Osteoblast (primary cell): ENCODE results near the gene CSNK2B. TPM values are rescaled to one million over a fixed set of nuclear protein-coding genes. Genes with fewer than 3 reads are reported as not detected.

Experiments
- DNase-seq: peaks from one replicate; pipeline ENCODE4 v3.0.0; 2011; ENCODE audit warnings: low spot score, mixed read lengths; ENCODE audit not compliant: insufficient read length; ENCODE audit errors: missing footprints
- H2AFZ ChIP-seq: 2 replicates; pipeline ENCODE4 v1.6.0; 2011; ENCODE audit warnings: mild to moderate bottlenecking, low read length
- H3K27ac ChIP-seq: 2 replicates; pipeline ENCODE4 v1.5.1; 2011; ENCODE audit warnings: mild to moderate bottlenecking, low read depth, low read length, moderate library complexity
- H3K27me3 ChIP-seq: 2 replicates; pipeline ENCODE4 v1.6.0; 2012; ENCODE audit warnings: mild to moderate bottlenecking, control low read depth, inconsistent platforms, low read length, moderate library complexity; ENCODE audit not compliant: insufficient read depth
- H3K36me3 ChIP-seq: 2 replicates; pipeline ENCODE4 v1.5.1; 2011; ENCODE audit warnings: mild to moderate bottlenecking, low read length, control low read depth, moderate library complexity; ENCODE audit not compliant: insufficient read depth
- H3K4me1 ChIP-seq: 2 replicates; pipeline ENCODE4 v1.5.1; 2011; ENCODE audit warnings: mild to moderate bottlenecking, low read length, control low read depth, moderate library complexity; ENCODE audit not compliant: insufficient read depth
- H3K4me2 ChIP-seq: 2 replicates; pipeline ENCODE4 v1.6.0; 2011; ENCODE audit warnings: mild to moderate bottlenecking, low read length; ENCODE audit not compliant: insufficient read depth
- H3K4me3 ChIP-seq: fragments of 200-600 bp; sonication (generic); 3 replicates; pipeline ENCODE4 v1.5.1; 2012; ENCODE audit warnings: mild to moderate bottlenecking, low read length, inconsistent platforms; ENCODE audit not compliant: insufficient read depth
- H3K79me2 ChIP-seq: 2 replicates; pipeline ENCODE4 v1.6.0; 2012; ENCODE audit warnings: mild to moderate bottlenecking, low read length, control low read depth, inconsistent platforms; ENCODE audit not compliant: insufficient read depth
- H3K9me3 ChIP-seq: 2 replicates; pipeline ENCODE4 v1.5.1; 2011; ENCODE audit warnings: low read depth, low read length, control low read depth
- H4K20me1 ChIP-seq: 2 replicates; pipeline ENCODE4 v1.6.0; 2012; ENCODE audit warnings: mild to moderate bottlenecking, low read length, control low read depth; ENCODE audit not compliant: insufficient read depth
- CTCF ChIP-seq: IDR thresholded peaks from 2 replicates; pipeline ENCODE4 v1.5.1; 2011; ENCODE audit warnings: mild to moderate bottlenecking, low read depth, low read length, moderate library complexity; ENCODE audit errors: extremely low read depth
- total RNA-seq: library from RNA; depleted of rRNA; stranded (reverse); fragments of >200 nt; gene quantifications from 2 replicates; pipeline ENCODE4 v1.2.3, GENCODE V29; 2012

Gene CSNK2B
- total RNA-seq, 1 donor = 150 TPM

GRCh38 chr6:31657406-31658157 is 8.3 kb upstream of the CSNK2B start:
- Histone ChIP-seq H3K9me3 (no peaks in the 10 kb centered on the region), H2AFZ (no peak overlapping the region), H3K4me2 (no peak overlapping the region), H3K27ac (no peak overlapping the region), H3K4me1 (peaks cover 31% of the 10 kb centered on the region), H3K4me3 (no peak overlapping the region), H4K20me1 (peaks cover 22% of the 10 kb centered on the region), H3K36me3 (peaks cover 22% of the 10 kb centered on the region), H3K27me3 (no peaks in the 10 kb centered on the region), H3K79me2 (peaks cover 63% of the 10 kb centered on the region)
- no peak for DNase-seq
- no peak for TF ChIP-seq CTCF

GRCh38 chr6:31658158-31658688 is 7.7 kb upstream of the CSNK2B start:
- Histone ChIP-seq H3K27ac (no peak overlapping the region), H3K27me3 (no peaks in the 10 kb centered on the region), H4K20me1 (peaks cover 22% of the 10 kb centered on the region), H3K4me2 (no peak overlapping the region), H3K9me3 (no peaks in the 10 kb centered on the region), H3K4me3 (no peak overlapping the region), H3K36me3 (peaks cover 23% of the 10 kb centered on the region), H3K4me1 (peaks cover 35% of the 10 kb centered on the region), H3K79me2 (peaks cover 68% of the 10 kb centered on the region), H2AFZ (no peak overlapping the region)
- DNase-seq = no peak
- TF ChIP-seq CTCF = no peak

- Histone ChIP-seq H3K79me2 (peaks cover 73% of the 10 kb centered on the region), H4K20me1 (peaks cover 22% of the 10 kb centered on the region), H3K36me3 (peaks cover 23% of the 10 kb centered on the region), H3K27ac (no peak overlapping the region), H3K4me3 (peak overlapping the region; percentile 82), H3K9me3 (no peaks in the 10 kb centered on the region), H3K4me1 (peaks cover 38% of the 10 kb centered on the region), H3K27me3 (no peaks in the 10 kb centered on the region), H3K4me2 (peak overlapping the region; percentile 100), H2AFZ (no peak overlapping the region)
- no peak for DNase-seq
- no peak for TF ChIP-seq CTCF
Measured at GRCh38 chr6:31658983-31659648, 6.8 kb upstream of the CSNK2B start.
